ENCODE data around the gene E2F7. TPM values are rescaled to one million over a fixed set of nuclear protein-coding genes. Genes with fewer than 3 reads are reported as not detected.

Gene E2F7
- total and polyA plus RNA-seq, 7 donors = 0.03 to 0.76 (median 0.09) TPM; not detected in 3

DNA sequence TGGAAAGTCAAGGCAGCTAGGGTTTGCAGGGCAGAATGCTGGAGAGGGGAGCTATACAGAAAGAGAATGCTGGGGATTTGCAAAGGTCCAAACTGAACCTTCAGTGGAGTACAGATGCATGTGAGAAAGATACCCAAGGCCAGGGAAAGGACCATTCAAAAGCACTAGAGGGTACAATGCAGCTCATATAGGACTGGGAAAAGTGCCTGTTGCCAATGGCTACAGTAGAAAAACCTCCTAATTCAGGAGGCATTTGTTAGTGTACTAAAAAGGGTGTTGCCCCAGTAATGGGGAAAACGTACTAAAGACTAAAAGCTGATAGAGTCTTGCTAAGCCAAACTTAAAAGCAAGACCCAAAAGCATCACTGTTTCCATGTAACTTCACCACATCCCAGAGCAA is 30.1 kb downstream of the E2F7 start:
- H3K27ac ChIP-seq = no peak overlapping the region
- H3K36me3 ChIP-seq (ENCODE audit: insufficient read depth in 1 of 2, low read depth in 1 of 2) = no peaks in the 10 kb centered on the region
- no peak for DNase-seq
- no peaks in the 10 kb centered on the region for H3K9me3 ChIP-seq
- no peaks in the 10 kb centered on the region for H3K27me3 ChIP-seq (ENCODE audit: insufficient read depth in 3 of 3, low read length in 2 of 3)
- TF ChIP-seq, protein P1, sequence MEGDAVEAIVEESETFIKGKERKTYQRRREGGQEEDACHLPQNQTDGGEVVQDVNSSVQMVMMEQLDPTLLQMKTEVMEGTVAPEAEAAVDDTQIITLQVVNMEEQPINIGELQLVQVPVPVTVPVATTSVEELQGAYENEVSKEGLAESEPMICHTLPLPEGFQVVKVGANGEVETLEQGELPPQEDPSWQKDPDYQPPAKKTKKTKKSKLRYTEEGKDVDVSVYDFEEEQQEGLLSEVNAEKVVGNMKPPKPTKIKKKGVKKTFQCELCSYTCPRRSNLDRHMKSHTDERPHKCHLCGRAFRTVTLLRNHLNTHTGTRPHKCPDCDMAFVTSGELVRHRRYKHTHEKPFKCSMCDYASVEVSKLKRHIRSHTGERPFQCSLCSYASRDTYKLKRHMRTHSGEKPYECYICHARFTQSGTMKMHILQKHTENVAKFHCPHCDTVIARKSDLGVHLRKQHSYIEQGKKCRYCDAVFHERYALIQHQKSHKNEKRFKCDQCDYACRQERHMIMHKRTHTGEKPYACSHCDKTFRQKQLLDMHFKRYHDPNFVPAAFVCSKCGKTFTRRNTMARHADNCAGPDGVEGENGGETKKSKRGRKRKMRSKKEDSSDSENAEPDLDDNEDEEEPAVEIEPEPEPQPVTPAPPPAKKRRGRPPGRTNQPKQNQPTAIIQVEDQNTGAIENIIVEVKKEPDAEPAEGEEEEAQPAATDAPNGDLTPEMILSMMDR (IDR thresholded peaks at IDR 0.05) = no peak
- ATAC-seq = no peak
- intact Hi-C loops (cut with DNase I) = no loop called here
- no peaks in the 10 kb centered on the region for H3K4me1 ChIP-seq
- WGBS, 3 donors = 84 to 88% (median 85%) methylated on average over 1 of the region's 1 CpG
- H3K4me3 ChIP-seq = no peak overlapping the region

DNA sequence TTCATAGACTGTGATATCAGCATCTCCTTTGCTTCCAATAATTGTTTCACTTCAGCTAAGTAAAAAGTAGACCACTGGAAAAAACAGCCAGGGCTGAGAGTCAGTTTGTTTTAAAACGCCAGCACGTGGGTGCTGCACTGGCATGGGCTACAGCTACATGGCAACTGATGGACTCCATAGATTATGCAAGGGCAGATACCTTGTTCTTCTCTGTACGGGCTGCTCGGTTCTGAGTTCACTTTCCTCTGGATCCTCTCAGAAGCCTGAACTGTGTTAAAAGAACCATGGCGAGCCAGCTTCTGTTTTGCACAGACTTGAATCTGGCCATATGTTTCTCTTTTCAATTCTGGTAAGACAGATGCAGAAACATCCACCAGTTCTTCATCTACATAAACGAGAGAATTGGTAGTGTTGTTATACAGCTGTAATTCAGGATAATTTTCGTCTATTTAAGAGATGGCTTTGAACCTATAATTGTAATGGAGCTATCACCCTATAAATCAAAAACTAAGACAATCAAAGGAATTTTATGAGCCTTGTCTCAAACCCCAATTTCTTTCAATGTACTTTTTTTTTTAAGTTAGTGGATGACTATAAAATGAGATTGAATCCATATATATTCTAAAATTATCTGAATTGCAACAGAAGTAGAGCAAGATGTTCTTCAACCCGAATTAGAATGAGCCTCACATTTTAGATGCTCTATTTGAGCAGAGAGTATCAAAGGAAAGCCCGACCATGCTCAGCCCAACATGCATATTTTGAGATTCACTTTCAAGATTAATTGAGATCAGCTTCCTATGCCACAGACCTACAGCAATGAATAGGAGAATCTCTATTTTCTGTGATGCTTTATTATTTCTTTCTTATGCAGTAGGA is 31.5 kb downstream of the E2F7 start:
- Histone ChIP-seq H3K4me1 (no peaks in the 10 kb centered on the region), H3K27ac (no peak overlapping the region), H3K36me3 (ENCODE audit: insufficient read depth in 1 of 2, low read depth in 1 of 2) (no peaks in the 10 kb centered on the region), H3K4me3 (no peak overlapping the region), H3K27me3 (ENCODE audit: insufficient read depth in 3 of 3, low read length in 2 of 3) (no peaks in the 10 kb centered on the region), H3K9me3 (no peaks in the 10 kb centered on the region)
- TF ChIP-seq, protein P1 (IDR thresholded peaks at IDR 0.05) = no peak
- ATAC-seq = no peak
- WGBS, 3 donors = 93 to 94% (median 94%) methylated on average over 9 of the region's 9 CpGs
- intact Hi-C loops (cut with DNase I) = no loop called here
- no peak for DNase-seq

DNA sequence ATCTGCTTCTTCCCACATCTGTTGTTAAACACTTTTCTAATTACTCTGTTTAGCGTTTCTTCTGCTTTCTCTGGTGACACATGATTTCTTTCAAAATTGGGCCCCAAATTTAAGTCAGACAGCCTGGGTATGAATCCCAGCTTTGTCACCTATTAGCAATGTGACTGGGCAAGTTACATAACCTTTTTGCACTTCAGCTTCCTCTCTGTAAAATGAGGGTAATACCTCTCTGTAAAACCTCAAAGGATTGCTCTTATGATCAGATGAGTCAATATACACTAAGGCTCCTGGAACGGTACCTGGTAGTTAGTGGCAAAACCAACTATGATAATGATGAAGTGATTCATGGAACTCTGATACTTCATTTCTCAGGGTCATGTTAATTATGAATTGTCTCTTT is 33.0 kb downstream of the E2F7 start:
- intact Hi-C loops (cut with DNase I) = no loop called here
- no peak for ATAC-seq
- DNase-seq = no peak
- no peak overlapping the region for H3K4me3 ChIP-seq
- no peak overlapping the region for H3K27ac ChIP-seq
- 92 to 95% (median 93%) methylated on average over 2 of the region's 2 CpGs for WGBS, 3 donors
- H3K36me3 ChIP-seq (ENCODE audit: insufficient read depth in 1 of 2, low read depth in 1 of 2) = no peaks in the 10 kb centered on the region
- TF ChIP-seq, protein P1 (IDR thresholded peaks at IDR 0.05) = no peak
- no peaks in the 10 kb centered on the region for H3K27me3 ChIP-seq (ENCODE audit: insufficient read depth in 3 of 3, low read length in 2 of 3)
- H3K4me1 ChIP-seq = no peaks in the 10 kb centered on the region
- H3K9me3 ChIP-seq = no peaks in the 10 kb centered on the region

DNA sequence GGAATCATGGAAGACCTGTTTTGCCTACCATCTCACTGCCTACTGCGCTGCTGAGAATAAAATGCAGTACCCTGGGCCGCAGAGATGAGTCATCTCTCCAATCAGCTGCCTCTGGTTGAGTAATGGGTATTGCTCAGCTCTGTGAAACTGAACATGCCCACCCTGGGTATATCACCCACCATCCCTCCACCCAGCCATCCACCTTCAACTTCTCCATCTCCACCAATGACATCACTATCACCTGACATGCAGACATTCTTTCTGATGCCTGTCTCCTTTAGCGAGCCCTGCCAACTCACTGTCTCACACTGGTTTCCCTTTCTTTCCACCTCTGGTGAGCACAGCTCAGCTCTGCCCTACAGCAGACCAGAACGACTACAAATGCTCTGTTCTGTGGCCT is 33.6 kb downstream of the E2F7 start:
- intact Hi-C loops (cut with DNase I) = no loop called here
- no peak overlapping the region for H3K27ac ChIP-seq
- TF ChIP-seq, protein P1 (IDR thresholded peaks at IDR 0.05) = no peak
- no peaks in the 10 kb centered on the region for H3K9me3 ChIP-seq
- H3K4me1 ChIP-seq = no peaks in the 10 kb centered on the region
- no peaks in the 10 kb centered on the region for H3K36me3 ChIP-seq (ENCODE audit: insufficient read depth in 1 of 2, low read depth in 1 of 2)
- WGBS, 3 donors = 93 to 99% (median 96%) methylated on average over 3 to 4 of the region's 4 CpGs
- H3K27me3 ChIP-seq (ENCODE audit: insufficient read depth in 3 of 3, low read length in 2 of 3) = no peaks in the 10 kb centered on the region
- DNase-seq (no peak), ATAC-seq (no peak)
- no peak overlapping the region for H3K4me3 ChIP-seq

Measured in psoas muscle (tissue), 8 donors.